Thyroid gland (tissue), 4 donors: ENCODE data around the gene CACNA1S. TPM values are rescaled to one million over a fixed set of nuclear protein-coding genes. Genes with fewer than 3 reads are reported as not detected.

Experiments
- DNase-seq, 2 donors: peaks; one replicate each; pipeline ENCODE4 v3.0.0-alpha.2; 2019
- H3K27ac ChIP-seq, 3 donors: fragments of 200-600 bp; sonication (generic); 1 replicate in 2 of 3; 2 replicates in 1 of 3; pipeline ENCODE4 v1.5.1; 2016 to 2019; ENCODE audit warnings: mild to moderate bottlenecking in 1 of 3, moderate library complexity in 1 of 3
- H3K27me3 ChIP-seq: fragments of 200-600 bp; sonication (generic); one replicate; pipeline ENCODE4 v1.5.1; 2019
- H3K36me3 ChIP-seq, 2 donors: fragments of 200-600 bp; sonication (generic); one replicate each; pipeline ENCODE4 v1.5.1; 2016 to 2019
- H3K4me1 ChIP-seq, 2 donors: fragments of 200-600 bp; sonication (generic); one replicate each; pipeline ENCODE4 v1.5.1; 2017 to 2019
- H3K4me3 ChIP-seq, 3 donors: fragments of 200-600 bp; sonication (generic); replicated peaks in 1 of 3; 1 replicate in 2 of 3; 2 replicates in 1 of 3; pipeline ENCODE4 v1.5.1; 2016; ENCODE audit warnings: mild to moderate bottlenecking in 1 of 3
- H3K9me3 ChIP-seq: fragments of 200-600 bp; sonication (generic); one replicate; pipeline ENCODE4 v1.5.1; 2017
- POLR2A ChIP-seq, 2 donors: fragments of 450-650 bp; IDR thresholded peaks; one replicate each; pipeline ENCODE4 v1.6.1; 2017; ENCODE audit warnings: antibody characterized with exemption in 2 of 2, mild to moderate bottlenecking in 2 of 2, moderate library complexity in 1 of 2
- WGBS, 2 donors: methylation state at CpG; one replicate each; pipeline ENCODE4 v1.1.5; 2017; 5-methylcytosine and 5-hydroxymethylcytosine counted together
- intact Hi-C: fragments of 100-400 bp; cut with DNase I; formaldehyde crosslinking; loops from one replicate; pipeline ENCODE4 v1.15.1; 2023
- total RNA-seq, 4 donors: library from RNA; depleted of rRNA; stranded (reverse); fragments of >200 nt; gene quantifications; one replicate each; pipeline ENCODE4 v1.2.3, GENCODE V29; 2016
- TF ChIP-seq, protein P1 (sequence below), 6 experiments: fragments of 200-600 bp in 3 of 6; fragments of 450-650 bp in 3 of 6; sonication (generic) in 3 of 6; IDR thresholded peaks; one replicate each; pipeline ENCODE4 v1.5.1; 2016 to 2019; ENCODE audit warnings: antibody characterized with exemption in 6 of 6, mild to moderate bottlenecking in 2 of 6, inconsistent platforms in 1 of 6, moderate library complexity in 1 of 6

The CACNA1S gene
- total RNA-seq = not detected

DNA sequence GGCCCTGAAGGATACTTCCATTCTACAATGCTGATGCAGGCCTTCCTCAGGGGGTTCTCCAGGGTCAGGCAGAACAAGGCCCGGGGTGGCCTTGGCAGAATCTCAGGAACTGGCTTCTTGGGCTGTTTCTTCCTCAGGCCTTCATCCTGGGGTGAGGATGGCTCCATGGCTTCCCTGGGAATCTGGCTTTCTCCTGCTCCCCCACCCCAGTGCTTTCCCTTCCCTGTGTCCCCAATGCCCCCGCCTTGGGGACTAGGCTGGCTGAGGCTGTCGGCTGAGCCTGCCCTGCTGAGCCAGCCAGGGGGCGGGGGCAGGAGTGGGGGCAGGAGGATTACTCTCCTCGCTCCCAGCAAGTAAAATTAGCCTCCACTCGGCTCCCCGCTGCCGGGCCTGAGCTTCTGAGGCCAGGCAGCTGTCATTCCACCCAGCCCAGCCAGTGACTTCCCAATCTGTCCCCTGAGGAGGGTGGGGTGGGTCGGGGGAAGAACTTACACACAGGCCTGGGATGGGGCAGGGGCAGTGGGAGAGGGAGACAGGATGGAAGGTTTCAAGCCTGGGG lies at the start of gene CACNA1S:
Gene CACNA1S (minus strand): TSS at position 254 of the 559 bp plus-strand sequence. CDS start 87 bp downstream, at position 167.
- TF ChIP-seq, protein P1, sequence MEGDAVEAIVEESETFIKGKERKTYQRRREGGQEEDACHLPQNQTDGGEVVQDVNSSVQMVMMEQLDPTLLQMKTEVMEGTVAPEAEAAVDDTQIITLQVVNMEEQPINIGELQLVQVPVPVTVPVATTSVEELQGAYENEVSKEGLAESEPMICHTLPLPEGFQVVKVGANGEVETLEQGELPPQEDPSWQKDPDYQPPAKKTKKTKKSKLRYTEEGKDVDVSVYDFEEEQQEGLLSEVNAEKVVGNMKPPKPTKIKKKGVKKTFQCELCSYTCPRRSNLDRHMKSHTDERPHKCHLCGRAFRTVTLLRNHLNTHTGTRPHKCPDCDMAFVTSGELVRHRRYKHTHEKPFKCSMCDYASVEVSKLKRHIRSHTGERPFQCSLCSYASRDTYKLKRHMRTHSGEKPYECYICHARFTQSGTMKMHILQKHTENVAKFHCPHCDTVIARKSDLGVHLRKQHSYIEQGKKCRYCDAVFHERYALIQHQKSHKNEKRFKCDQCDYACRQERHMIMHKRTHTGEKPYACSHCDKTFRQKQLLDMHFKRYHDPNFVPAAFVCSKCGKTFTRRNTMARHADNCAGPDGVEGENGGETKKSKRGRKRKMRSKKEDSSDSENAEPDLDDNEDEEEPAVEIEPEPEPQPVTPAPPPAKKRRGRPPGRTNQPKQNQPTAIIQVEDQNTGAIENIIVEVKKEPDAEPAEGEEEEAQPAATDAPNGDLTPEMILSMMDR (IDR thresholded peaks at IDR 0.05) = no peak
- TF ChIP-seq POLR2A (IDR thresholded peaks at IDR 0.05) = no peak
- DNase-seq = no peak
- Histone ChIP-seq H3K4me3 (no peak within 1 kb of the TSS), H3K27ac (no peak within 1 kb of the TSS), H3K27me3 (no peaks in the 10 kb centered on the region), H3K4me1 (peaks cover 0 to 4% of the 10 kb centered on the region in 2 donors), H3K36me3 (no peaks in the 10 kb centered on the region), H3K9me3 (no peaks in the 10 kb centered on the region)
- 69 to 91% methylated on average over 8 to 9 of the region's 9 CpGs for whole genome bisulfite sequencing, 2 donors
- intact Hi-C loops = no loop called here

DNA sequence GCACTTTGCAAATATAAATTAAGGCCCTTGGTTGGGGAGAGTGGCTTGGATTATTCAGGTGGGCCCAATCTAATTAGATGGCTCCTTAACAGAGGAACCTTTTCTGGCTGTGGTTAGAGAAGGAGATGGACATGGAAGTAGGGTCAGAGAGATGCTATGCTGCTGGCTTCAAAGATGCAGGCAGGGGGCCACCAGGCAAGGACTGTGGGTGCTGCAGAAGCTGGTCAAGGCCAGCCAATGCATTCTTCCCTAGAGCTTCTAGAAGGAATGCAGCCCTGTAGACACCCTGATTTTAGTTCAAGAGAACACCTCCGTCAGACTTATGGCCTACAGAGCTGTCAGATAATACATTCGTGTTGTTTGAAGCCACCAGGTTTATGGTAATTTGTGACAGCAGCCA lies 45.7 kb upstream of the CACNA1S start:
- Histone ChIP-seq H3K27me3 (no peaks in the 10 kb centered on the region), H3K4me3 (no peak overlapping the region), H3K36me3 (no peaks in the 10 kb centered on the region), H3K9me3 (no peaks in the 10 kb centered on the region), H3K27ac (no peak overlapping the region), H3K4me1 (peaks cover 10 to 18% of the 10 kb centered on the region in 2 donors)
- TF ChIP-seq, protein P1 (IDR thresholded peaks at IDR 0.05) = no peak
- no peak for TF ChIP-seq POLR2A (IDR thresholded peaks at IDR 0.05)
- intact Hi-C loops = no loop called here
- no peak for DNase-seq
- whole genome bisulfite sequencing, 2 donors = 97 to 98% methylated on average over 2 of the region's 2 CpGs

DNA sequence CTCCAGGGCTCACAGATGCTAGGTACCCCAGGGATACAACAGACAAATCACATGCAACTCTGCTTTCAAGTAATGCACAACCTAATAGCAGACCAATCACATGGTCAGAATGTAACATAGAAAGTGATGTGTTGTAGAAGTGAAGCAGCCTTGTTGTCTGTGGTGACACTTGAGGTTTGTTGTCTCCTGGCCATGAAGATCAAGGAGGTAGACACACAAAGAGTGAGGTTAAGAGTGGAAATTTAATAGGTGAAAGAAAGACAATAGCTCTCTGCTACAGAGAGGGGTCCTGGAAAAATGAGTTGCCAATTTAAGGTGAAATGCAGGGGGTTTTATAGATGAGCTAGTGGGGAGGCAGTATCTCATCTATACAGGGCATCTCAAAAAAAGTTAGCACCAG lies 44.6 kb upstream of the CACNA1S start:
- DNase-seq = no peak
- Histone ChIP-seq H3K9me3 (no peaks in the 10 kb centered on the region), H3K27ac (no peak overlapping the region), H3K4me1 (peaks cover 10 to 21% of the 10 kb centered on the region in 2 donors), H3K36me3 (no peaks in the 10 kb centered on the region), H3K27me3 (no peaks in the 10 kb centered on the region), H3K4me3 (no peak overlapping the region)
- intact Hi-C loops = no loop called here
- TF ChIP-seq, protein P1 (IDR thresholded peaks at IDR 0.05) = no peak
- no peak for TF ChIP-seq POLR2A (IDR thresholded peaks at IDR 0.05)

DNA sequence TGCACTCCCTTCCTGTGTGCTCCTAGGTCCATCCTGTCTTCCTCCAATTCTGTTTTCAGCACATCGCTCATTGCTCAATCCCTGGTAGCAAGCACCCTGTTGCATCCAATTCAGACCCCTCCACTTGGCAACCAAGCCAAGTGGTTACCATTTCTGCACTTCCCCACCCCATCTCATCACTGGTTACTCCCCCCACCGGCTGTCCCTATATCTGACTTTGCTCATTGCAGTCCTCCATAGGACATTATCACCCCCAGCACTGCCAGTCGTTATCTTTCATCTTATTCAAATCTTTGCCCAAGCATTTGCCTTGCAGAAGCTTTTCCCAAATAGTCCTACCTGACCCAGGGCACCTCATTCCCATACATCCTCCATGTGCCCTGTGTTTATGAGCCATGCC lies 44.1 kb upstream of the CACNA1S start:
- Histone ChIP-seq H3K4me3 (no peak overlapping the region), H3K9me3 (no peaks in the 10 kb centered on the region), H3K4me1 (peaks cover 10 to 21% of the 10 kb centered on the region in 2 donors), H3K27ac (no peak overlapping the region), H3K36me3 (peaks cover 0 to 3% of the 10 kb centered on the region in 2 donors), H3K27me3 (no peaks in the 10 kb centered on the region)
- no peak for DNase-seq
- TF ChIP-seq, protein P1 (IDR thresholded peaks at IDR 0.05) = no peak
- TF ChIP-seq POLR2A (IDR thresholded peaks at IDR 0.05) = no peak
- WGBS, 2 donors = 91 to 93% methylated on average over 3 of the region's 3 CpGs
- intact Hi-C loops = no loop called here

DNA sequence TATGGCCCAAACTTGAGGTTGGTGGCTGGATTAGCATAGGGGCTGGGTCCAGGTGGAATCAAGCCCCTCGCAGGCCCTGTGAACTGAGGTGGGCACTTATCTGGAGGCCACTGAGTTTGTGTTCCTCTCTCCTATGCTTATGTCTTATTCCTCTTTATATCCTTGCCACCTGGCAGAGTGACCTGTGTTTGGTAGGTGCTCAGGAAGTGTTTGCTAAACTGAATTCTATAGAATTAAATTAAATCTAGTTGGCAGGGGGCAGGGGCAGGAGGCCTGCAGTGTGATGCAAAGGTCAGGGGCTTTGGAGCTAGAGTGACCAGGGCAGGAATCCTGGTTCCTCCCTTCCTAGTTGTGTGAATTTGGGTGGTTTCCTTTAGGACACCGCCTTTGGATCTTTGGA lies 43.1 kb upstream of the CACNA1S start:
- H3K27ac ChIP-seq = no peak overlapping the region
- intact Hi-C loops = no loop called here

More for the DNA sequence above, 43.1 kb upstream of the CACNA1S start:
- Histone ChIP-seq H3K9me3 (no peaks in the 10 kb centered on the region), H3K4me1 (peaks cover 10 to 21% of the 10 kb centered on the region in 2 donors), H3K27me3 (no peaks in the 10 kb centered on the region), H3K4me3 (no peak overlapping the region), H3K36me3 (peaks cover 0 to 4% of the 10 kb centered on the region in 2 donors)
- no peak for TF ChIP-seq POLR2A (IDR thresholded peaks at IDR 0.05)
- TF ChIP-seq, protein P1 (IDR thresholded peaks at IDR 0.05) = no peak
- WGBS, 2 donors = 90 to 100% methylated on average over 1 to 2 of the region's 2 CpGs
- DNase-seq = no peak
